HepG2 (cell line): ENCODE measurements around the gene PLK5. TPM values are rescaled to one million over a fixed set of nuclear protein-coding genes. Genes with fewer than 3 reads are reported as not detected.

Source experiments
- DNMT3B ChIP-seq: conservative IDR thresholded peaks from 2 replicates; pipeline ENCODE4 v1.6.1; 2016; ENCODE audit warnings: missing biosample characterization, control low read depth
- HNRNPK ChIP-seq: fragments of 200-400 bp; formaldehyde crosslinking; IDR thresholded peaks from 2 replicates; pipeline ENCODE4 v1.6.1; 2018; ENCODE audit warnings: low read length, low read depth, moderate library complexity, mild to moderate bottlenecking; ENCODE audit not compliant: poor library complexity, severe bottlenecking
- HNRNPLL ChIP-seq: fragments of 200-400 bp; formaldehyde crosslinking; IDR thresholded peaks from 2 replicates; pipeline ENCODE4 v1.6.1; 2017; ENCODE audit warnings: mild to moderate bottlenecking, low read depth, low read length; ENCODE audit not compliant: poor library complexity, severe bottlenecking
- ONECUT2 ChIP-seq: sonication (generic); formaldehyde crosslinking; IDR thresholded peaks from 2 replicates; pipeline ENCODE4 v1.4.0; 2020; ENCODE audit warnings: missing genetic modification reagents
- RAD21 ChIP-seq: fragments of 450-650 bp; formaldehyde crosslinking; IDR thresholded peaks from 2 replicates; pipeline ENCODE4 v1.5.0; 2020; ENCODE audit warnings: mild to moderate bottlenecking
- STAG1 ChIP-seq: sonication (generic); formaldehyde crosslinking; IDR thresholded peaks from 2 replicates; pipeline ENCODE4 v1.4.0; 2020; ENCODE audit warnings: missing genetic modification reagents
- XRCC5 ChIP-seq: fragments of 200-400 bp; formaldehyde crosslinking; optimal IDR thresholded peaks from 2 replicates; pipeline ENCODE3; 2017; ENCODE audit warnings: mild to moderate bottlenecking, low read length
- ZBTB25 ChIP-seq: IDR thresholded peaks from 2 replicates; pipeline ENCODE4 v1.6.1; 2018; ENCODE audit warnings: missing genetic modification reagents
- ZNF431 ChIP-seq: sonication (generic); formaldehyde crosslinking; IDR thresholded peaks from 2 replicates; pipeline ENCODE4 v1.9.0; 2022; ENCODE audit warnings: missing genetic modification reagents, low read depth, mild to moderate bottlenecking, borderline replicate concordance
- ZNF790 ChIP-seq: sonication (generic); formaldehyde crosslinking; IDR thresholded peaks from 2 replicates; pipeline ENCODE4 v1.8.0; 2022; ENCODE audit warnings: missing genetic modification reagents, mild to moderate bottlenecking, borderline replicate concordance
- polyA plus RNA-seq, 8 experiments: library from polyadenylated mRNA; depleted of rRNA in 3 of 8; stranded (reverse) in 7 of 8; unstranded in 1 of 8; fragments of >200 nt; fragmentation: Illumina TruSeq in 4 of 8; extraction: Trizol in 4 of 8; gene quantifications; 2 replicates each; pipeline versions ENCODE4 v1.2.1 to v1.2.3, GENCODE V29; 2011 to 2016; ENCODE audit warnings: low read depth in 4 of 8, missing spikeins in 1 of 8, mixed read lengths in 1 of 8; ENCODE audit not compliant: insufficient read depth in 1 of 8
- total RNA-seq, 5 experiments: library from RNA; depleted of rRNA; stranded (reverse); fragments of >200 nt; fragmentation: Illumina TruSeq; extraction: Trizol; gene quantifications; 2 replicates each; pipeline ENCODE4 v1.2.3, GENCODE V29; 2016; ENCODE audit warnings: low read depth in 1 of 5
- TF ChIP-seq, protein P1 (sequence below): sonication (generic); formaldehyde crosslinking; IDR thresholded peaks from 2 replicates; pipeline ENCODE4 v1.4.0; 2020; ENCODE audit warnings: mild to moderate bottlenecking, missing genetic modification reagents
- TF ChIP-seq, protein P2 (sequence below): sonication (generic); formaldehyde crosslinking; IDR thresholded peaks from 2 replicates; pipeline ENCODE4 v1.8.1; 2023; ENCODE audit warnings: mild to moderate bottlenecking, missing genetic modification reagents
- TF ChIP-seq, protein P3 (sequence below): sonication (generic); formaldehyde crosslinking; IDR thresholded peaks from 2 replicates; pipeline ENCODE4 v1.5.1; 2020; ENCODE audit warnings: mild to moderate bottlenecking, missing genetic modification reagents, moderate library complexity

Gene PLK5
- total and polyA plus RNA-seq, 2 of the 13 experiments (the other 11 are each of a cell fraction or from before 2014, with no cell fraction given): not detected

DNA sequence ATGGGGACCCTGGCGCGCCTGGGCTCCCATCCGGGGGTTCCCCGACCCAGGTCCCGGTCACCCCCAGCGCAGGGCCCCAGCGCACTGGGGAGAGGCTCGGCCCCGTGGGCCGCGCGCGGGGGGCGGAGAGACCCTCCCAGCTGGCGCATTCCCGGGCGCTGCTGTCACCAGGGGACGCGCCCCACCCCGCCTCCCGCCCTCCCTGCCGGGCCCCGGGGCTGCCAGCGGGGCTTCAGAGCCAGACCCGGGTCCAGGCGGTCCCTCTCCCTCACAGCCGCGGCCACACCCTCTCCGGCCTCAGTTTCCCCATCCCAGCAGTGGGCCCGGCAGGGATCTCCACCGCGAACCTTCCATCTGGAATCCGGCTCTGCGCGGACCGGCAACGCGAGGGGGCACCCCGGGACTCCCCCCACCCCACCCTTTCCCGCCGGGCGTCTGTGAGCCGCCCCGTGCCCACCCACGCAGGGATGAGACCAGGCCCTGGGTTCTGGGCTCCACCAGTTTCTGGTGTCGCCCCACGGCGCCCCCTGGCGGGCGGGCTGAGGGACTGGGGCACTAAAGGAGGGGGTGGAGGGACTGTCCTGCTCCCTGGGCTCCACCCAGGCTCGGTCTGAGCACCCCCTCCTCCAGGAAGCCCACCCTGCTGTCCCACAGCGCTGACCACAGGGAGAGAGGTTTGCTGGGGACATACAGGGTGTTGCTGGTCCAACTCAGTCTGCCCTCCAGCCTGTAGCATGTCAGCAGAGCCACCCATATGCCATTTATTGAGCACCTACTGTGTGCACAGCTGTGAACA lies 10.2 kb upstream of the PLK5 start (continued):
- TF ChIP-seq, protein P1, sequence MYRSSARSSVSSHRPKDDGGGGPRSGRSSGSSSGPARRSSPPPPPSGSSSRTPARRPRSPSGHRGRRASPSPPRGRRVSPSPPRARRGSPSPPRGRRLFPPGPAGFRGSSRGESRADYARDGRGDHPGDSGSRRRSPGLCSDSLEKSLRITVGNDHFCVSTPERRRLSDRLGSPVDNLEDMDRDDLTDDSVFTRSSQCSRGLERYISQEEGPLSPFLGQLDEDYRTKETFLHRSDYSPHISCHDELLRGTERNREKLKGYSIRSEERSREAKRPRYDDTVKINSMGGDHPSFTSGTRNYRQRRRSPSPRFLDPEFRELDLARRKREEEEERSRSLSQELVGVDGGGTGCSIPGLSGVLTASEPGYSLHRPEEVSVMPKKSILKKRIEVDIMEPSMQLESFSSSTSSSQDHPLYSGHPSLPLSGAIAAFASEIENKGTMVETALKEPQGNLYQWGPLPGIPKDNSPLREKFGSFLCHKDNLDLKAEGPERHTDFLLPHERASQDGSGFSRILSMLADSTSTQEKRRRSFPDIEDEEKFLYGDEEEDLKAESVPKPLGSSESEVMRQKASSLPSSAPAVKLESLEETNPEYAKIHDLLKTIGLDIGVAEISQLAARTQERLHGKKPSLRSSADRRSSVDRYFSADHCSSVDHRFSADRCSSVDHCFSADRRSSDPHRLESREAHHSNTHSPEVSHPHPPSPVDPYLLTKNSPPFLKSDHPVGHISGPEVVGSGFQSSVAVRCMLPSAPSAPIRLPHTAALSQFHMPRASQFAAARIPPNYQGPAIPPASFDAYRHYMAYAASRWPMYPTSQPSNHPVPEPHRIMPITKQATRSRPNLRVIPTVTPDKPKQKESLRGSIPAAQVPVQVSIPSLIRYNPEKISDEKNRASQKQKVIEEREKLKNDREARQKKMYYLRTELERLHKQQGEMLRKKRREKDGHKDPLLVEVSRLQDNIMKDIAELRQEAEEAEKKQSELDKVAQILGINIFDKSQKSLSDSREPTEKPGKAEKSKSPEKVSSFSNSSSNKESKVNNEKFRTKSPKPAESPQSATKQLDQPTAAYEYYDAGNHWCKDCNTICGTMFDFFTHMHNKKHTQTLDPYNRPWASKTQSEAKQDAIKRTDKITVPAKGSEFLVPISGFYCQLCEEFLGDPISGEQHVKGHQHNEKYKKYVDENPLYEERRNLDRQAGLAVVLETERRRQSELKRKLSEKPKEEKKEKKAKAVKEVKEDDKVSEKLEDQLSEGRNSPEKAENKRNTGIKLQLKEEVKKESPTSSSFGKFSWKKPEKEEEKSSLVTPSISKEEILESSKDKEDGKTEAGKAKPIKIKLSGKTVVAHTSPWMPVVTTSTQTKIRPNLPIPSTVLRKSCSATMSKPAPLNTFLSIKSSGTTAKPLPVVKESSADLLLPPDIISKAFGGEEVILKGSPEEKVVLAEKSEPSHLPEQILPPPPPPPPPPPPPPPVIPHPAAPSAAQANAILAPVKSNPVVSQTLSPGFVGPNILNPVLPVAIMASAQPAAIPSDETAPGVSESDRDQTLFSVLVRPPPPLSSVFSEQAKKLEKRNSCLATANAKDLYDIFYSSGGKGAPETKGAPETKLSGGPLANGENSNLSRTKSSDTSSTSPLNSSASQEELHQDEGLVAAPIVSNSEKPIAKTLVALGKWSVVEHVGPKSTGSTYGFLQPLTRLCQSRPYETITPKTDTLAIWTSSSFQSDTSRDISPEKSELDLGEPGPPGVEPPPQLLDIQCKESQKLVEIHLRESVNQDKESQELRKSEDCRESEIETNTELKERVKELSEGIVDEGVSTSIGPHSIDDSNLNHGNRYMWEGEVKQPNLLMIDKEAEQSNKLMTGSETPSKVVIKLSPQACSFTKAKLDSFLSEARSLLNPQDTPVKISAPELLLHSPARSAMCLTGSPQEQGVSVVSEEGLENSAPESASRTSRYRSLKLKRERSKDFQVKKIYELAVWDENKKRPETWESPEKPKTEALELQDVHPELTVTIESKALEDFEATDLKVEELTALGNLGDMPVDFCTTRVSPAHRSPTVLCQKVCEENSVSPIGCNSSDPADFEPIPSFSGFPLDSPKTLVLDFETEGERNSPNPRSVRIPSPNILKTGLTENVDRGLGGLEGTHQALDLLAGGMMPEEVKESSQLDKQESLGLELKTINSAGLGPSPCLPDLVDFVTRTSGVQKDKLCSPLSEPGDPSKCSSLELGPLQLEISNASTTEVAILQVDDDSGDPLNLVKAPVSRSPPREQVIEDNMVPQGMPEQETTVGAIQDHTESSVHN (CRISPR knock-in tag): no peak
- TF ChIP-seq XRCC5 (peak; percentile 21), ZNF790 (0 out of 2 replicates have a peak, but pooled peaks have one; percentile 40), HNRNPK (peak; percentile 55), RAD21 (peak; percentile 59), ZBTB25 (CRISPR knock-in tag) (no peak), ZNF431 (CRISPR knock-in tag) (no peak), STAG1 (CRISPR knock-in tag) (peak; percentile 49), HNRNPLL (peak; percentile 22), DNMT3B (CRISPR knock-in tag) (no peak), ONECUT2 (CRISPR knock-in tag) (no peak)
- TF ChIP-seq, protein P2, sequence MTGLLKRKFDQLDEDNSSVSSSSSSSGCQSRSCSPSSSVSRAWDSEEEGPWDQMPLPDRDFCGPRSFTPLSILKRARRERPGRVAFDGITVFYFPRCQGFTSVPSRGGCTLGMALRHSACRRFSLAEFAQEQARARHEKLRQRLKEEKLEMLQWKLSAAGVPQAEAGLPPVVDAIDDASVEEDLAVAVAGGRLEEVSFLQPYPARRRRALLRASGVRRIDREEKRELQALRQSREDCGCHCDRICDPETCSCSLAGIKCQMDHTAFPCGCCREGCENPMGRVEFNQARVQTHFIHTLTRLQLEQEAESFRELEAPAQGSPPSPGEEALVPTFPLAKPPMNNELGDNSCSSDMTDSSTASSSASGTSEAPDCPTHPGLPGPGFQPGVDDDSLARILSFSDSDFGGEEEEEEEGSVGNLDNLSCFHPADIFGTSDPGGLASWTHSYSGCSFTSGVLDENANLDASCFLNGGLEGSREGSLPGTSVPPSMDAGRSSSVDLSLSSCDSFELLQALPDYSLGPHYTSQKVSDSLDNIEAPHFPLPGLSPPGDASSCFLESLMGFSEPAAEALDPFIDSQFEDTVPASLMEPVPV (CRISPR knock-in tag): no peak
- TF ChIP-seq, protein P3, sequence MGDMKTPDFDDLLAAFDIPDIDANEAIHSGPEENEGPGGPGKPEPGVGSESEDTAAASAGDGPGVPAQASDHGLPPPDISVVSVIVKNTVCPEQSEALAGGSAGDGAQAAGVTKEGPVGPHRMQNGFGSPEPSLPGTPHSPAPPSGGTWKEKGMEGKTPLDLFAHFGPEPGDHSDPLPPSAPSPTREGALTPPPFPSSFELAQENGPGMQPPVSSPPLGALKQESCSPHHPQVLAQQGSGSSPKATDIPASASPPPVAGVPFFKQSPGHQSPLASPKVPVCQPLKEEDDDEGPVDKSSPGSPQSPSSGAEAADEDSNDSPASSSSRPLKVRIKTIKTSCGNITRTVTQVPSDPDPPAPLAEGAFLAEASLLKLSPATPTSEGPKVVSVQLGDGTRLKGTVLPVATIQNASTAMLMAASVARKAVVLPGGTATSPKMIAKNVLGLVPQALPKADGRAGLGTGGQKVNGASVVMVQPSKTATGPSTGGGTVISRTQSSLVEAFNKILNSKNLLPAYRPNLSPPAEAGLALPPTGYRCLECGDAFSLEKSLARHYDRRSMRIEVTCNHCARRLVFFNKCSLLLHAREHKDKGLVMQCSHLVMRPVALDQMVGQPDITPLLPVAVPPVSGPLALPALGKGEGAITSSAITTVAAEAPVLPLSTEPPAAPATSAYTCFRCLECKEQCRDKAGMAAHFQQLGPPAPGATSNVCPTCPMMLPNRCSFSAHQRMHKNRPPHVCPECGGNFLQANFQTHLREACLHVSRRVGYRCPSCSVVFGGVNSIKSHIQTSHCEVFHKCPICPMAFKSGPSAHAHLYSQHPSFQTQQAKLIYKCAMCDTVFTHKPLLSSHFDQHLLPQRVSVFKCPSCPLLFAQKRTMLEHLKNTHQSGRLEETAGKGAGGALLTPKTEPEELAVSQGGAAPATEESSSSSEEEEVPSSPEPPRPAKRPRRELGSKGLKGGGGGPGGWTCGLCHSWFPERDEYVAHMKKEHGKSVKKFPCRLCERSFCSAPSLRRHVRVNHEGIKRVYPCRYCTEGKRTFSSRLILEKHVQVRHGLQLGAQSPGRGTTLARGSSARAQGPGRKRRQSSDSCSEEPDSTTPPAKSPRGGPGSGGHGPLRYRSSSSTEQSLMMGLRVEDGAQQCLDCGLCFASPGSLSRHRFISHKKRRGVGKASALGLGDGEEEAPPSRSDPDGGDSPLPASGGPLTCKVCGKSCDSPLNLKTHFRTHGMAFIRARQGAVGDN: peak; percentile 10; the same call in 1 of the 2 replicates
